Thyroid gland (tissue), 4 donors: ENCODE measurements around the gene CHMP2A.

ENCODE experiments used
- POLR2A ChIP-seq, 2 donors: fragments of 450-650 bp; IDR thresholded peaks; one replicate each; pipeline ENCODE4 v1.6.1; 2017; ENCODE audit warnings: antibody characterized with exemption in 2 of 2, mild to moderate bottlenecking in 2 of 2, moderate library complexity in 1 of 2
- TF ChIP-seq, protein P1 (sequence below), 6 experiments: fragments of 200-600 bp in 3 of 6; fragments of 450-650 bp in 3 of 6; sonication (generic) in 3 of 6; IDR thresholded peaks; one replicate each; pipeline ENCODE4 v1.5.1; 2016 to 2019; ENCODE audit warnings: antibody characterized with exemption in 6 of 6, mild to moderate bottlenecking in 2 of 6, inconsistent platforms in 1 of 6, moderate library complexity in 1 of 6

DNA sequence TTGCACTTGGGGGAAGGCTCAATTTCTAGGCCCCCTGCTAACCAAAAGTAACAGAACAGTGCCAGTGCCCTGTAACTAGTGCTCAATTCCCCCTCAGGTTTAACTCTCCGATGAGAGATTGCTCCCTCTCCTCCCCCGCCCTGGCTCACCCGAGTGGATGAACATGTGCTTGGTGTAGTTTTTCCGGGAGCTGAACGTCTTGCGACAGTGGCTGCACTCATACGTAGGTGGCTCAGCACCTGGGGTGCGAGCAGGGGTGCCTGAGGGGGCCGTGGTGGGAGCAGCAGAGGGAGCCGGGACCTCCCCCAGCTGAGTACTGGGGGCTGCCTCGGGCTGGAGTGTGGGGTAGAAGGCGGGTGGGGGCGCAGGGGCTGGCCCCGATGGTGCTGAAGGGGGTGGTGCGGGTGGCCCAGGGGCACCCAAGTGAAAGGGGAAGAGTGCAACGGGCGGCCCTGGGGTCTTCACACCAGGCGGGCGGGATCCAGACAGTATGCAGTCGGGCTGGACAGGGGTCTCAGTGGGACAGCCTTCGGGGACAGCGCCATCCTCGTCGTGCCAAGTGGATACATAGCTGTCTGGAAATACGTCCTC is 38.6 kb downstream of the CHMP2A start:
- TF ChIP-seq POLR2A (IDR thresholded peaks at IDR 0.05): no peak
- TF ChIP-seq, protein P1, sequence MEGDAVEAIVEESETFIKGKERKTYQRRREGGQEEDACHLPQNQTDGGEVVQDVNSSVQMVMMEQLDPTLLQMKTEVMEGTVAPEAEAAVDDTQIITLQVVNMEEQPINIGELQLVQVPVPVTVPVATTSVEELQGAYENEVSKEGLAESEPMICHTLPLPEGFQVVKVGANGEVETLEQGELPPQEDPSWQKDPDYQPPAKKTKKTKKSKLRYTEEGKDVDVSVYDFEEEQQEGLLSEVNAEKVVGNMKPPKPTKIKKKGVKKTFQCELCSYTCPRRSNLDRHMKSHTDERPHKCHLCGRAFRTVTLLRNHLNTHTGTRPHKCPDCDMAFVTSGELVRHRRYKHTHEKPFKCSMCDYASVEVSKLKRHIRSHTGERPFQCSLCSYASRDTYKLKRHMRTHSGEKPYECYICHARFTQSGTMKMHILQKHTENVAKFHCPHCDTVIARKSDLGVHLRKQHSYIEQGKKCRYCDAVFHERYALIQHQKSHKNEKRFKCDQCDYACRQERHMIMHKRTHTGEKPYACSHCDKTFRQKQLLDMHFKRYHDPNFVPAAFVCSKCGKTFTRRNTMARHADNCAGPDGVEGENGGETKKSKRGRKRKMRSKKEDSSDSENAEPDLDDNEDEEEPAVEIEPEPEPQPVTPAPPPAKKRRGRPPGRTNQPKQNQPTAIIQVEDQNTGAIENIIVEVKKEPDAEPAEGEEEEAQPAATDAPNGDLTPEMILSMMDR (IDR thresholded peaks at IDR 0.05): no peak
